ENCODE results near the gene FCGR3B. TPM values are rescaled to one million over a fixed set of nuclear protein-coding genes. Genes with fewer than 3 reads are reported as not detected.
"Not testable (repeated sequence)": the region's sequence is repeated elsewhere in the genome, so short reads cannot be mapped to it uniquely, and the experiment has no call there.

Gene FCGR3B
- total RNA-seq: 1 to 10 TPM in 2 of 3 donors, under 1 TPM in 1; 0.32 to 3.9 (median 3.8) TPM

DNA sequence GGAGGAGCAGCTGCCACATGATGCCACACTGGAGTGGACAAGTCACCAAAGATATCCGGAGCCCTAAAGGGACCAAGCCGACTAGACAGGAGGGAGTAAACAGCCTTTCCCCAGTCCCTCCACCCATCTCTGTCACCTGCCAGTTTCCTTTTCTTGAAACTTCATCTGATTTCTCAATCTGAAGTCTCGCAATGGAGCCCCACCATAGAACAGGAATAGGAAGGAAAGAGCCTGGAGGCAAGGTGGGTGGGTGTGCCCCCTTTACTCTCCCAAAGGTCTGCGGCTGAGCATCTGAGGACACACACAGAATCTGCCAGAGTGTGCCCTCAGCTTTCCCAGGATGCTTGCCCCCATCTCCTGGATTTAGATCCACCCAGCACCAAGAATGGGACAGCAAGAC, at the start of gene FCGR3B:
TSS of gene FCGR3B (minus strand) at position 101 of the 400 bp plus-strand sequence. CDS start at position 19, 82 bp downstream.
- Histone ChIP-seq H3K27ac (no peak within 1 kb of the TSS), H3K36me3 (no peaks in the 10 kb centered on the region), H3K9me3 (no peaks in the 10 kb centered on the region), H3K27me3 (no peaks in the 10 kb centered on the region), H3K4me3 (no peak within 1 kb of the TSS), H3K4me1 (no peaks in the 10 kb centered on the region)
- no peak for DNase-seq (ENCODE audit: low spot score in 2 of 2)
- intact Hi-C loops (cut with DNase I; ENCODE audit: low total_unique reads): no loop called here
- TF ChIP-seq POLR2AphosphoS5 (IDR thresholded peaks at IDR 0.05) (no peak), POLR2A (IDR thresholded peaks at IDR 0.05) (no peak)
- TF ChIP-seq, protein P1, sequence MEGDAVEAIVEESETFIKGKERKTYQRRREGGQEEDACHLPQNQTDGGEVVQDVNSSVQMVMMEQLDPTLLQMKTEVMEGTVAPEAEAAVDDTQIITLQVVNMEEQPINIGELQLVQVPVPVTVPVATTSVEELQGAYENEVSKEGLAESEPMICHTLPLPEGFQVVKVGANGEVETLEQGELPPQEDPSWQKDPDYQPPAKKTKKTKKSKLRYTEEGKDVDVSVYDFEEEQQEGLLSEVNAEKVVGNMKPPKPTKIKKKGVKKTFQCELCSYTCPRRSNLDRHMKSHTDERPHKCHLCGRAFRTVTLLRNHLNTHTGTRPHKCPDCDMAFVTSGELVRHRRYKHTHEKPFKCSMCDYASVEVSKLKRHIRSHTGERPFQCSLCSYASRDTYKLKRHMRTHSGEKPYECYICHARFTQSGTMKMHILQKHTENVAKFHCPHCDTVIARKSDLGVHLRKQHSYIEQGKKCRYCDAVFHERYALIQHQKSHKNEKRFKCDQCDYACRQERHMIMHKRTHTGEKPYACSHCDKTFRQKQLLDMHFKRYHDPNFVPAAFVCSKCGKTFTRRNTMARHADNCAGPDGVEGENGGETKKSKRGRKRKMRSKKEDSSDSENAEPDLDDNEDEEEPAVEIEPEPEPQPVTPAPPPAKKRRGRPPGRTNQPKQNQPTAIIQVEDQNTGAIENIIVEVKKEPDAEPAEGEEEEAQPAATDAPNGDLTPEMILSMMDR (IDR thresholded peaks at IDR 0.05): no peak

DNA sequence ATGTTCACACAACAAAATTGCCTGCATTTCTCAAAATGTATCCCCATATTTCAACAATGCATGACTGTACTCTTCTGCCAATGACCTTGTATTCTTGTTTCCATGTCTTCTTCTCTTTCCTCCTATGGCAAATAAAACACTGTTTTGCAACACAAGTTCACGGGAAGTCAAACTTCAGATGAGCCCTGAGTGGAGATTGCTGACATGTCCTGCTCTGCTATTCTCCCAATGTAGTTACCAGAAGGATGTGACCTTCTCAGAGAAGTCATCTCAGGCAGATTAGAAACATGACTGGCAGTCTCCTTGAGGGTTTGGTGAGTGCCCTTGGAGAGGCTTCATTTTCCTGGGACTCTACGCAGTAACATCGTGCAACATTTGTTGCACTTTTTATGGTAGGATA, 47.5 kb upstream of the FCGR3B start:
- no peaks in the 10 kb centered on the region for H3K4me1 ChIP-seq
- H3K9me3 ChIP-seq: no peaks in the 10 kb centered on the region
- H3K27ac ChIP-seq: no peak overlapping the region
- TF ChIP-seq, protein P1 (IDR thresholded peaks at IDR 0.05): no peak
- TF ChIP-seq POLR2A (IDR thresholded peaks at IDR 0.05): no peak
- no peak overlapping the region for H3K4me3 ChIP-seq
- intact Hi-C loops (cut with DNase I; ENCODE audit: low total_unique reads): no loop called here
- peaks cover 0 to 8% of the 10 kb centered on the region in 2 donors for H3K27me3 ChIP-seq
- no peaks in the 10 kb centered on the region for H3K36me3 ChIP-seq
- DNase-seq (ENCODE audit: low spot score in 2 of 2): no peak

DNA sequence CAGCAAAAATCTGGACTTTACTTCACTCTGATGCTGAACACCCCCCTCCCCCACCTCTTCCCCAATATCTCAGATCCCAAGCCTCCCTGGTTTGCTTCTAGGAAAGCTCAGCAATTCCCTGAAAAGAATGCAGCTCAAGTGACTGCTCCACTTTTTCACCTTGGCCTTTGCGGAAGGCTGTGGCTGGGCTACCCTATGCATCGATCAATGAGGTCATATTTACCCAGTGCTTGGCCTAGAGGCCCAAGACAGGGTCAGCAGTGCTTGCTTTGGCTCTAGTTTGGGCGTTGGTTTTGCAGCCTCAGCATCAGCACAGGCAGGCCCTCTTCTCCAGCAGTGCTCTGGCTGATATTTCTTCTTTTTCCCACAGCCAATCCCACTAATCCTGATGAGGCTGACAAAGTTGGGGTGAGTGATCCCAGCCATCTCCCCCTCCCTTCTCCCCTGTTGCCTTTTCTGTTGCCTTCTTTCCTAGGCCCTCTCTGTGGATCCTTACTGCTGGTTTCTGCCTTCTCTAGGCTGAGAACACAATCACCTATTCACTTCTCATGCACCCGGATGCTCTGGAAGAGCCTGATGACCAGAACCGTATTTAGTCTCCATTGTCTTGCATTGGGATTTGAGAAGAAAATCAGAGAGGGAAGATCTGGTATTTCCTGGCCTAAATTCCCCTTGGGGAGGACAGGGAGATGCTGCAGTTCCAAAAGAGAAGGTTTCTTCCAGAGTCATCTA, 46.1 kb upstream of the FCGR3B start:
- TF ChIP-seq, protein P1 (IDR thresholded peaks at IDR 0.05): no peak
- TF ChIP-seq POLR2A (IDR thresholded peaks at IDR 0.05) (no peak), POLR2AphosphoS5 (IDR thresholded peaks at IDR 0.05) (no peak)
- intact Hi-C loops (cut with DNase I; ENCODE audit: low total_unique reads): no loop called here
- no peak for DNase-seq (ENCODE audit: low spot score in 2 of 2)
- Histone ChIP-seq H3K4me3 (no peak overlapping the region), H3K9me3 (no peaks in the 10 kb centered on the region), H3K4me1 (no peaks in the 10 kb centered on the region), H3K27ac (no peak overlapping the region), H3K36me3 (no peaks in the 10 kb centered on the region), H3K27me3 (no peaks in the 10 kb centered on the region)

DNA sequence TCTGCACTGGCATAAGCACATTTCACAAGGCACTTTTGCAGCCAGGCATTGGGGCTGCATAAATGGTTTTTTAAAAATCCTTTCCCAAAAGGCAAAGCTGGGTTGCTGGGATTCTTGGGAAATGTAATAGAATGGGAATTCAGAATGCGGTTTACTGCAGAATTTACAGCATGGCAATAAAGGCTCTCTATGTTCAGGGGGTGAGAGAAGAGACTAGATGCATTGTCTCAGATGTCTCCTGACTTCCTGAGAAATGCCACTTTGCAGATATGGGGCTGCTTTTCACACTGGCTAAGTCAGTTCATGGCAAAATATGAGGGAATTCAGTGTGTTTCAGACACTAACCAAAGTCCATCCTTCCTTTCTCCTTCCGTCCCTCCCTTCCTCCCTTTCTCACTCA, 45.5 kb upstream of the FCGR3B start:
- H3K4me1 ChIP-seq: no peaks in the 10 kb centered on the region
- intact Hi-C loops (cut with DNase I; ENCODE audit: low total_unique reads): no loop called here

DNA sequence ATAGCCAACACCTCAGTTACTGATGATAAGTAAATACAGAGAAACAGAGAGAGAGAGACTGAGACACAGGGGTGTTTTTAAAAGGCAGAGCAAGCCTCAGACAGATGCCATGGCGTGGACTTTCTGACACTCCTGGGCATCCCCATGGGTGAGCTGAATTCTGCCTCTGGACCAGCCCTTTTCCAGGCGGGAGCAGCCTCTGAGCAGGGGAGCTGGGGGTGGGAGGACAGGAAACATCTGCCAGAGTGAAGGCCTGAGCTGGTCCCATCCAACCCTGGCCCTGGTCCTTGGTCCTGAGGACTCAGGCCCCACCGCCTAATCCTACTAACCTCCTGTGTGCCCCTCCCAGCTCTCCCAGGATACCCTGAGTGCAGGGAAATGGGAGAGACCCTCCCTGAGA, 43.9 kb upstream of the FCGR3B start:
- not testable (repeated sequence) for DNase-seq (ENCODE audit: low spot score in 2 of 2)

More for the DNA sequence above, 45.5 kb upstream of the FCGR3B start:
- Histone ChIP-seq H3K9me3 (no peaks in the 10 kb centered on the region), H3K4me3 (no peak overlapping the region), H3K36me3 (no peaks in the 10 kb centered on the region), H3K27ac (no peak overlapping the region), H3K27me3 (no peaks in the 10 kb centered on the region)
- TF ChIP-seq POLR2A (IDR thresholded peaks at IDR 0.05): no peak
- no peak for DNase-seq (ENCODE audit: low spot score in 2 of 2)

DNA sequence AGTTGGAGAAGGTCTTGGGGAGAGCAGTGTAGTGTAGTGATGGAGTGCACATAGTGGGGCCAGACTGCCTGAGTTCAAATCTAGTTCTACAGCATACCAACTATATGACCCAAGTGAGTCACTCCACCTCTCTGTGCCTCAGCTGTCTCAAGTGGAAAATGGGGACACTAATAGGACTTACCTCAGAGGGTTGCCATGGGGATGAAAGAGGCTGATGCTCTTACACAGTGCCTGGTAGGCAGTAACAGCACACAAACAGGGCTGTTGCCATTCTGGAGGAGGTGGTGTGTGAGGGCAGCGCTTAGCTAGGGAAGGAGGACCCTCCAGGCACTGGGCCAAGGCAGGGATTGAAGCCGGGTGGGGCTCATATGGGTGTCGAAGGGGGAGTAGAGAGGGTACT, 43.5 kb upstream of the FCGR3B start:
- intact Hi-C loops (cut with DNase I; ENCODE audit: low total_unique reads); DNase-seq (ENCODE audit: low spot score in 2 of 2): not testable (repeated sequence)

More for the DNA sequence above, 43.9 kb upstream of the FCGR3B start:
- H3K4me3 ChIP-seq; H3K9me3 ChIP-seq; H3K27me3 ChIP-seq; intact Hi-C loops (cut with DNase I; ENCODE audit: low total_unique reads); H3K36me3 ChIP-seq; H3K27ac ChIP-seq; H3K4me1 ChIP-seq: not testable (repeated sequence)

DNA sequence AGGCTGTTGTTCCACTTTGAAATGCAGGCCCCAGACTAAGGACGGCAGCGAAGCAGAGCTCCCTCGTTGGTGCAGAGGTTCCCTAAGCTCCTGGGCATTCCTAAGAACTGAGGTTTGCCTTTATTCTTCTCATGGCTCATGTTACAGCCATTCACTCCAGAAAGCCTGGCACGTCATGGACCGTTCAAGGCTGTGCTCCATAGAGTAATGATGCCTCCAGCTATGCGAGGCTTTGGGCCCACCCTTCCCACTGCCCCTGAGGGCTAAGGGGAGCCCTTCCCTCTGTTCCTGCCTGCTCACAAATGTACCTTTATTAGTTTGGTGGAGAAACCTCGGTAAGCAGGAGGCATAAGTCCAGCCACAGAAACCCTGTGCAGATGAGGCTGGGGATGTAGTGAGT, 42.5 kb upstream of the FCGR3B start:
- H3K36me3 ChIP-seq; H3K27me3 ChIP-seq; intact Hi-C loops (cut with DNase I; ENCODE audit: low total_unique reads); H3K4me3 ChIP-seq; H3K9me3 ChIP-seq; DNase-seq (ENCODE audit: low spot score in 2 of 2); H3K27ac ChIP-seq; H3K4me1 ChIP-seq: not testable (repeated sequence)

More for the DNA sequence above, 43.5 kb upstream of the FCGR3B start:
- H3K4me3 ChIP-seq, H3K9me3 ChIP-seq, H3K4me1 ChIP-seq, H3K27me3 ChIP-seq, H3K27ac ChIP-seq, H3K36me3 ChIP-seq: not testable (repeated sequence)

DNA sequence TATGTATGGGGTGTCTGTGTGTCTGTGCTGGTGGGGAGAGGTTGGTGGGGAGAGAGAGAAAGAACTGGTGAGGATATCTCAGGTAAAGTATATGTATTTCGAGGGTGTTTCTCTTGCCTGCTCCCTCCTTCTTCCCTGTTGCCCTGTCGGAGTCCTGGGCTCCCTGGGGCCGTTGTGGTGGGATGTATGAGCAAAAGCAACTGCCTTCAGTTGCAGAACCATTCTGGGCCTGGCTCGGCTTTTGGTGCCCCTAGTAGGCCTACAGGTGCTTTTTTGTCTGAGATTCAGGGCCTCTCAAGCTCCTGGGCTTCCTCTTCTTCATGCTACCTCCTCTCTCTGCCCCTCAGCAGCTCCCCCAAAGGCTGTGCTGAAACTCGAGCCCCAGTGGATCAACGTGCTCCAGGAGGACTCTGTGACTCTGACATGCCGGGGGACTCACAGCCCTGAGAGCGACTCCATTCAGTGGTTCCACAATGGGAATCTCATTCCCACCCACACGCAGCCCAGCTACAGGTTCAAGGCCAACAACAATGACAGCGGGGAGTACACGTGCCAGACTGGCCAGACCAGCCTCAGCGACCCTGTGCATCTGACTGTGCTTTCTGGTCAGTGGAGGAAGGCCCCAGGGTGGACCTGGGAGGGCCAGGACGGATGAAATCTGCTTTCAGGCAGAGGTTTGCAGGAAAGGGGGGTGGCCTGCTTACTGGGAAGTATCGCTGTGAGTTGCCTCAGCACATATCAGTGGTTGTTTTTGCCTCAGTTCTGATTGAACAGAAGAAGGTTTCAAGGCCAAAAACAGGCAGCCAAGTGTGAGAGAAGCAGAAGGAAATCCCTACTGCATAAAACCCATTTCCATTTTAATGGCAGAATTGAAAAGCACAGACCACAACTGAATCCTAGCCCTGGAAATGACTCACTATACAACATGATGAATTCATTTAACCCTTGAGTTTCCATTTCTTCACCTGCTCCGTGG, 40.4 kb upstream of the FCGR3B start:
- H3K27ac ChIP-seq; H3K4me3 ChIP-seq; intact Hi-C loops (cut with DNase I; ENCODE audit: low total_unique reads); H3K4me1 ChIP-seq; H3K27me3 ChIP-seq; H3K36me3 ChIP-seq; DNase-seq (ENCODE audit: low spot score in 2 of 2); H3K9me3 ChIP-seq: not testable (repeated sequence)

DNA sequence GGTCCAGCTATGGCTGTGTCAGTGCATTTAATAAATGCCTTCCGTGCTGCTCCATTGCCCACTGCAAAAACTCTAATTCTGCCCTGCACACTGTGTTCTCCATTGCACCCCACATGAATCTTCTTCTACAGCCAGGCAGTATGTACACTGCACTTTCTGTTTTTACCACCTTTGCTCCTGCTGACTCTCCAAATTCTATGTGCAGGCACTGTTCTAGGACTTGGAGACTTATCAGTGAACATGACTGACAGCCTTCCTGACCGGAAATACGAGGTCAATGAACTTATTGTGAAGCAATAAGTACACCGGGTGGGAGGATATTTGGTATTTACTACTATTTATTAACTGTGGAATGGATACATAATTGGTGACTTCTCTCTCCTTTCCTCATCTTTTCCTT, 33.7 kb upstream of the FCGR3B start:
- DNase-seq (ENCODE audit: low spot score in 2 of 2); H3K27ac ChIP-seq; H3K27me3 ChIP-seq; H3K4me1 ChIP-seq; H3K9me3 ChIP-seq; H3K36me3 ChIP-seq; intact Hi-C loops (cut with DNase I; ENCODE audit: low total_unique reads); H3K4me3 ChIP-seq: not testable (repeated sequence)
